CD4-positive, alpha-beta T cell treated with Interleukin-17A for 4 hours (primary cell): ENCODE results near the gene TMEM127.

Experiments used
- DNase-seq: peaks from one replicate; pipeline ENCODE4 v3.0.0-alpha.2; 2020; ENCODE audit warnings: mixed read lengths

Gene TMEM127

GRCh38 chr2:96203130-96204028 lies 62.4 kb downstream of the TMEM127 start:
- no peak for DNase-seq

- no peak for DNase-seq
These were observed 63.5 kb downstream of the TMEM127 start for GRCh38 chr2:96202152-96202854.

DNA sequence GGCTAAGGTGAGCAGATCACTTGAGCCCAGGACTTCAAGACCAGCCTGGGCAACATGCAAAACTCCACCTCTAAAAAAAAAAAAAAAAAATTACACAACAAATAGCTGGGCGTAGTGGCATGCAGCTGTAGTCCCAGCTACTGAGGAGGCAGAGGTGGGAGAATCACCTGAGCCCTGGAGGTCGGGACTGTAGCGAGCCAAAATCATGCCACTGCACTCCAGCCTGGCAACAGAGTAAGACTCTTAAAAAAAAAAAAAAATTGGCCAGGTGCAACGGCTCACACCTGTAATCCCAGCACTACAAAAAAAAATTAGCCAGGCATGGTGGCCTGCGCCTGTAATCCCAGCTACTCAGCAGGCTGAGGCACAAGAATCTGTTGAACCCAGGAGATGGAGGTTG lies 64.5 kb downstream of the TMEM127 start:
- DNase-seq: no peak

GRCh38 chr2:96198921-96199320 lies 66.9 kb downstream of the TMEM127 start:
- DNase-seq: no peak
